ENCODE data around the gene ZBTB20. TPM values are rescaled to one million over a fixed set of nuclear protein-coding genes. Genes with fewer than 3 reads are reported as not detected.

The ZBTB20 gene
- total RNA-seq, 3 donors from 2014 or later (not counting 1 experiment from before 2014, with no cell fraction given) = 52.7 to 58.3 (median 55.9) TPM

DNA sequence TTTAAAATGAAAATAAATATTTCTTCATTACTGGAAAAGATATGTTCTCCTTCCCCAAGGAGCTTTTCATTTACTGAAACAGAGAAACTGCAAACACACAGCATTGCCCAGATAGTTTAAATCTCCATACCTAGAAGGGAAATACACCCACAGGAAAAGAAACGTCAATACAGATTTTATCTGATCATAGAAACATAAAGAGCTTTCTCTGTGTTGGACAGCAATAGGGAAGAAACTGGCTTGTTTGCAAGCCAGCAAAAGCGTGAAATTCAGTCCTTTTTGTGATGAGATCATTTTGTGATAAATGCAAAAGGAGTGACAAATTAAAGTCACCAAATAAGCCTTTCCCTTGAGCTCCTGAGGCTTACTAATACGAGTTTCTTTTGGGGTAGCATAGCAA is 455.2 kb downstream of the ZBTB20 start:
- no peaks in the 10 kb centered on the region for H3K9me3 ChIP-seq (ENCODE audit: control insufficient read depth, insufficient read depth, low read length)
- no peak overlapping the region for H3K27ac ChIP-seq (ENCODE audit: low read length)
- Mint-ChIP-seq H3K9me3 (no peaks in the 10 kb centered on the region), H3K27me3 (ENCODE audit: low read depth in 2 of 2) (no peaks in the 10 kb centered on the region), H3K4me3 (no peak overlapping the region), H3K36me3 (no peaks in the 10 kb centered on the region), H3K27ac (no peak overlapping the region), H3K4me1 (peaks cover 1 to 17% of the 10 kb centered on the region in 2 donors)
- no peak for DNase-seq
- no peak overlapping the region for H3K4me3 ChIP-seq (ENCODE audit: low read length)
- H3K4me1 ChIP-seq (ENCODE audit: control insufficient read depth, insufficient read depth, low read length) = no peaks in the 10 kb centered on the region
- WGBS (ENCODE audit: insufficient coverage) = 79% methylated on average over 2 of the region's 3 CpGs
- intact Hi-C loops (cut with micrococcal nuclease) = no loop called here
- TF ChIP-seq, protein P1, sequence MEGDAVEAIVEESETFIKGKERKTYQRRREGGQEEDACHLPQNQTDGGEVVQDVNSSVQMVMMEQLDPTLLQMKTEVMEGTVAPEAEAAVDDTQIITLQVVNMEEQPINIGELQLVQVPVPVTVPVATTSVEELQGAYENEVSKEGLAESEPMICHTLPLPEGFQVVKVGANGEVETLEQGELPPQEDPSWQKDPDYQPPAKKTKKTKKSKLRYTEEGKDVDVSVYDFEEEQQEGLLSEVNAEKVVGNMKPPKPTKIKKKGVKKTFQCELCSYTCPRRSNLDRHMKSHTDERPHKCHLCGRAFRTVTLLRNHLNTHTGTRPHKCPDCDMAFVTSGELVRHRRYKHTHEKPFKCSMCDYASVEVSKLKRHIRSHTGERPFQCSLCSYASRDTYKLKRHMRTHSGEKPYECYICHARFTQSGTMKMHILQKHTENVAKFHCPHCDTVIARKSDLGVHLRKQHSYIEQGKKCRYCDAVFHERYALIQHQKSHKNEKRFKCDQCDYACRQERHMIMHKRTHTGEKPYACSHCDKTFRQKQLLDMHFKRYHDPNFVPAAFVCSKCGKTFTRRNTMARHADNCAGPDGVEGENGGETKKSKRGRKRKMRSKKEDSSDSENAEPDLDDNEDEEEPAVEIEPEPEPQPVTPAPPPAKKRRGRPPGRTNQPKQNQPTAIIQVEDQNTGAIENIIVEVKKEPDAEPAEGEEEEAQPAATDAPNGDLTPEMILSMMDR (IDR thresholded peaks at IDR 0.05) = no peak
- H3K27me3 ChIP-seq (ENCODE audit: control insufficient read depth, insufficient read depth, low read length) = no peaks in the 10 kb centered on the region
- no peaks in the 10 kb centered on the region for H3K36me3 ChIP-seq (ENCODE audit: control insufficient read depth, insufficient read depth, low read length)
- no peak for ATAC-seq

DNA sequence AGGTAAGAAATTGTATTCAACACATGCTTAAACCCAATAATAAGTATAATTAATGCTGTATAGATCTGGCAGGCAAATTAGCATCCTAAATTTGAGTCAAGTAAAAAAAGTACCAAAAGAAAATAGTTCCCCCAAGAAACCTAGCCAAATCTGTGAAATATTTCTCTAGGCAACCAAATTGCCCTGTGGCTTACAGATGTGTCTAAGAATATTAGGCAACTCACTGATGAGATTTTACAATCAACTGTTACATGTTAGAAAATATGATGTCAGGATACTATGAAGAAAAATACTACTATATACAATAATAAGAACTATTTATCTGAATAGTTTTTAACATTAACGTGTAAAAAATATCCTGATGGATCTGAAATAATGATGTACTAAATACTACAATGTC is 456.2 kb downstream of the ZBTB20 start:
- Histone ChIP-seq H3K36me3 (ENCODE audit: control insufficient read depth, insufficient read depth, low read length) (no peaks in the 10 kb centered on the region), H3K4me1 (ENCODE audit: control insufficient read depth, insufficient read depth, low read length) (no peaks in the 10 kb centered on the region), H3K27ac (ENCODE audit: low read length) (no peak overlapping the region), H3K4me3 (ENCODE audit: low read length) (no peak overlapping the region), H3K9me3 (ENCODE audit: control insufficient read depth, insufficient read depth, low read length) (no peaks in the 10 kb centered on the region), H3K27me3 (ENCODE audit: control insufficient read depth, insufficient read depth, low read length) (no peaks in the 10 kb centered on the region)
- Mint-ChIP-seq H3K4me1 (peaks cover 6 to 19% of the 10 kb centered on the region in 2 donors), H3K27ac (no peak overlapping the region), H3K36me3 (no peaks in the 10 kb centered on the region), H3K4me3 (no peak overlapping the region), H3K27me3 (ENCODE audit: low read depth in 2 of 2) (no peaks in the 10 kb centered on the region), H3K9me3 (no peaks in the 10 kb centered on the region)
- ATAC-seq (no peak), DNase-seq (no peak)
- intact Hi-C loops (cut with micrococcal nuclease) = no loop called here
- WGBS (ENCODE audit: insufficient coverage) = 80% methylated on average over 1 of the region's 1 CpG
- TF ChIP-seq, protein P1 (IDR thresholded peaks at IDR 0.05) = no peak

DNA sequence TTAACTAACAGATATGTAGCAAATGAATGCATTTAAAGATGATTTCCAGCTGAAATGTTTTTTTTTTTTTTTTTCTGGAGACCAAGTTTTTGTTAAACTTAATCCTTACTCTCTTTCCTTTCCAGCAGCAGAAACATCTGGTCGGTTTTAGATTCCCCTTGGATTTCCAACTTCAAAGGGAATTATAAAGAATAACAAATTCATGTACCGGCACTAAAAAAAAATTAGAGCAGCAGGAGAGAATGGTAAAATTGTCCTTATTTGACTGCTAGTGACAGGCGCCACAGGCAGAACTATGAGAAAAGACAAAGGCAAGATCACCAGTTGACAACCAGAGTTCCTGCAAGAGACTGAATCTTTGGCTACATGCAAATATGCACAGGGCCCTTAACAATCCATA is 459.9 kb downstream of the ZBTB20 start:
- H3K27me3 ChIP-seq (ENCODE audit: control insufficient read depth, insufficient read depth, low read length) = no peaks in the 10 kb centered on the region
- Mint-ChIP-seq H3K4me3 (no peak overlapping the region), H3K9me3 (no peaks in the 10 kb centered on the region), H3K27ac (no peak overlapping the region), H3K27me3 (ENCODE audit: low read depth in 2 of 2) (no peaks in the 10 kb centered on the region), H3K36me3 (no peaks in the 10 kb centered on the region), H3K4me1 (peaks cover 6 to 17% of the 10 kb centered on the region in 2 donors)
- no peaks in the 10 kb centered on the region for H3K9me3 ChIP-seq (ENCODE audit: control insufficient read depth, insufficient read depth, low read length)
- no peaks in the 10 kb centered on the region for H3K36me3 ChIP-seq (ENCODE audit: control insufficient read depth, insufficient read depth, low read length)
- no peaks in the 10 kb centered on the region for H3K4me1 ChIP-seq (ENCODE audit: control insufficient read depth, insufficient read depth, low read length)
- DNase-seq = no peak
- WGBS (ENCODE audit: insufficient coverage) = 98% methylated on average over 2 of the region's 3 CpGs
- intact Hi-C loops (cut with micrococcal nuclease) = no loop called here
- ATAC-seq = no peak
- no peak overlapping the region for H3K4me3 ChIP-seq (ENCODE audit: low read length)
- no peak overlapping the region for H3K27ac ChIP-seq (ENCODE audit: low read length)
- TF ChIP-seq, protein P1 (IDR thresholded peaks at IDR 0.05) = no peak

DNA sequence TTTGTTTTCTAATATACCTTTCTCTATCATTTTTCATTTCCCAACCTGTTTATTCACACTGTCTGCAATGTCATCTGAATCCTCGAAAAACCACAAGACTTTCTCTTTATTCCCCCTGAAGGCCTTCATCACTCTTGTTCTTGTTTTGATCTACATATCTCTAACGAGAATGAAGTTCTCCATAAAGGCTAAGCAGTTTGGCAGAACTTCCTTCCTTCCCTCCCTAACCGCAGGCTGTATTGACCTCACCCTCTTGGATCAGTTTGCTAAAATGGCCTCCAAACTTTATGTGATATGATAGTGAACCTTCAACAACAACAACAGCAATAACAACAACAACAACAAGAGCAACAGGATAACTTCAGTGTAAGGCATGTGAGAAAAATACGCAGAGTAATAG is 460.5 kb downstream of the ZBTB20 start:
- Histone ChIP-seq H3K9me3 (ENCODE audit: control insufficient read depth, insufficient read depth, low read length) (no peaks in the 10 kb centered on the region), H3K36me3 (ENCODE audit: control insufficient read depth, insufficient read depth, low read length) (no peaks in the 10 kb centered on the region), H3K27me3 (ENCODE audit: control insufficient read depth, insufficient read depth, low read length) (no peaks in the 10 kb centered on the region), H3K4me1 (ENCODE audit: control insufficient read depth, insufficient read depth, low read length) (no peaks in the 10 kb centered on the region), H3K27ac (ENCODE audit: low read length) (no peak overlapping the region), H3K4me3 (ENCODE audit: low read length) (no peak overlapping the region)
- H3K27ac Mint-ChIP-seq = no peak overlapping the region
- peaks cover 6 to 13% of the 10 kb centered on the region in 2 donors for H3K4me1 Mint-ChIP-seq
- no peak overlapping the region for H3K4me3 Mint-ChIP-seq
- H3K9me3 Mint-ChIP-seq = no peaks in the 10 kb centered on the region
- no peaks in the 10 kb centered on the region for H3K27me3 Mint-ChIP-seq (ENCODE audit: low read depth in 2 of 2)
- DNase-seq (no peak), ATAC-seq (no peak)
- intact Hi-C loops (cut with micrococcal nuclease) = no loop called here
- TF ChIP-seq, protein P1 (IDR thresholded peaks at IDR 0.05) = no peak
- WGBS (ENCODE audit: insufficient coverage) = 36% methylated on average over 3 of the region's 4 CpGs
- no peaks in the 10 kb centered on the region for H3K36me3 Mint-ChIP-seq
